Neural crest cell (in vitro differentiated cells): ENCODE data around the gene MGP. TPM values are rescaled to one million over a fixed set of nuclear protein-coding genes. Genes with fewer than 3 reads are reported as not detected.

Experiments
- DNase-seq: peaks from one replicate; pipeline ENCODE4 v3.0.0; 2021; ENCODE audit warnings: low read depth, mixed read lengths, low spot score
- H3K27ac Mint-ChIP-seq: one replicate; pipeline ENCODE4 v1.8.0; 2021; ENCODE audit warnings: mild to moderate bottlenecking, mixed read lengths; ENCODE audit not compliant: unreplicated experiment
- H3K27me3 Mint-ChIP-seq: 2 replicates; pipeline ENCODE4 v1.8.0; 2021; ENCODE audit warnings: low read depth, mild to moderate bottlenecking, mixed read lengths
- H3K36me3 Mint-ChIP-seq: 2 replicates; pipeline ENCODE4 v1.8.0; 2021; ENCODE audit warnings: low read depth, mild to moderate bottlenecking, mixed read lengths
- H3K4me1 Mint-ChIP-seq: 2 replicates; pipeline ENCODE4 v1.8.0; 2021; ENCODE audit warnings: mixed read lengths
- H3K4me3 Mint-ChIP-seq: one replicate; pipeline ENCODE4 v1.8.0; 2021; ENCODE audit warnings: mild to moderate bottlenecking, mixed read lengths
- H3K9me3 Mint-ChIP-seq: 2 replicates; pipeline ENCODE4 v1.8.0; 2021; ENCODE audit warnings: mixed read lengths
- total RNA-seq: library from RNA; stranded (reverse); gene quantifications from 2 replicates; pipeline ENCODE4 v1.2.1, GENCODE V29; 2021
- TF ChIP-seq, protein P1 (sequence below): fragments of 200-600 bp; sonication (generic); conservative IDR thresholded peaks from 2 replicates; pipeline ENCODE4 v1.5.0; 2021; ENCODE audit warnings: antibody characterized with exemption, mild to moderate bottlenecking

The MGP gene
- total RNA-seq, 1 donor from 2014 or later: not detected

DNA sequence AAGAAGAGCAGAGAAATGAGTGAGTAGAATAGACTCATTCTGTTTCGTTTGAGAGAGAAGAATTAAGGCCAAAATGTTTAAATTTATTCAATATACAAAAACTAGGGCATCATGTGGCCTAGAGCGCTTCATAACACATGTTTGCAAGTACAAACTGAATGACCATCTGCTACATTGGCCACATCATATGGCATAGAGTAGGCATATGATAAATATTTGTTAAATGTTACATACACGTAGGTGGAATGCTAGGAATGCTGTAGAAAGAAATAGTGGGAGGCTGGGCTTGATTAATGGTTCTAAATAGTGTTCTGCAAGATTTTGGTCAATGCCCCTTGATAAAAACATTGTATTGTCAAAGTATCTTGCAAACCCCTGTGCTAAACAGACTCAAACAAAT lies 10.8 kb downstream of the MGP start:
- H3K4me3 Mint-ChIP-seq: no peak overlapping the region
- no peak for DNase-seq
- H3K27me3 Mint-ChIP-seq: no peaks in the 10 kb centered on the region
- no peaks in the 10 kb centered on the region for H3K9me3 Mint-ChIP-seq
- no peaks in the 10 kb centered on the region for H3K4me1 Mint-ChIP-seq
- TF ChIP-seq, protein P1, sequence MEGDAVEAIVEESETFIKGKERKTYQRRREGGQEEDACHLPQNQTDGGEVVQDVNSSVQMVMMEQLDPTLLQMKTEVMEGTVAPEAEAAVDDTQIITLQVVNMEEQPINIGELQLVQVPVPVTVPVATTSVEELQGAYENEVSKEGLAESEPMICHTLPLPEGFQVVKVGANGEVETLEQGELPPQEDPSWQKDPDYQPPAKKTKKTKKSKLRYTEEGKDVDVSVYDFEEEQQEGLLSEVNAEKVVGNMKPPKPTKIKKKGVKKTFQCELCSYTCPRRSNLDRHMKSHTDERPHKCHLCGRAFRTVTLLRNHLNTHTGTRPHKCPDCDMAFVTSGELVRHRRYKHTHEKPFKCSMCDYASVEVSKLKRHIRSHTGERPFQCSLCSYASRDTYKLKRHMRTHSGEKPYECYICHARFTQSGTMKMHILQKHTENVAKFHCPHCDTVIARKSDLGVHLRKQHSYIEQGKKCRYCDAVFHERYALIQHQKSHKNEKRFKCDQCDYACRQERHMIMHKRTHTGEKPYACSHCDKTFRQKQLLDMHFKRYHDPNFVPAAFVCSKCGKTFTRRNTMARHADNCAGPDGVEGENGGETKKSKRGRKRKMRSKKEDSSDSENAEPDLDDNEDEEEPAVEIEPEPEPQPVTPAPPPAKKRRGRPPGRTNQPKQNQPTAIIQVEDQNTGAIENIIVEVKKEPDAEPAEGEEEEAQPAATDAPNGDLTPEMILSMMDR: no peak
- no peaks in the 10 kb centered on the region for H3K36me3 Mint-ChIP-seq
- no peak overlapping the region for H3K27ac Mint-ChIP-seq

DNA sequence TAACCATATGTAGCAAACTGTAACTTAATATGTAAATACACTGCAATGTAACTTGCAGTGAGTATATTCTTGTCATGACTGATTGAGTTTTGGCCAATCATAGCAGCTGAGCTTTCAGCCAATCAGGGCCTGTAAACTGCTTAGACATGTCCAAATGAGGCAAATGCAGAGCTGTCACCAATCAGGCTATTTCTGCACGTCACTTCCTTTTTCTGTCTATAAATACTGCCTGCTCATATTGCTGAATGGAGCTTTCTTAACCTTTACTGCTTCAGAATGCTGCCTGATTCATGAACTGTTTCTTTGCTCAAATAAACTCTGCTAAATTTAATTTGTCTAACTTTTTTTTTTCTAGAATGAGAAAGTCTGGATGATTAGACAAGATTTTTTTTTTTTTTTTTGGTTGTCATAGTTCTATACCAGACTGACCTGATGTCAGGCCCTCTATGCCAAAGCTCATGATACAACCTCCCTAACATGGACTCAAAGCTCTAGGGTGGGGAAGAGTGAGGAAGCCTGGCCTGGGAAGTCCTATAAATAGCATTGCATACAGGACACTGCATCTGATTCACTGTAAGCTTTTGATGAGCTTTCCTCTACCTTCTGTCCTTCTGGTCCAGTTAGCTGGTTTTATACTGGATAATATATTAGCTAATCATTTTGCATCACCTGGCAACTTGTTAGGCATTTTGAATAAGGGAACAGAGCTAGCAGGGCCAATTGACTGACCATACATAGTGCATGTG lies 12.0 kb downstream of the MGP start:
- no peak for DNase-seq
- Mint-ChIP-seq H3K4me1 (no peaks in the 10 kb centered on the region), H3K27me3 (no peaks in the 10 kb centered on the region), H3K27ac (no peak overlapping the region), H3K36me3 (no peaks in the 10 kb centered on the region), H3K9me3 (no peaks in the 10 kb centered on the region), H3K4me3 (no peak overlapping the region)
- TF ChIP-seq, protein P1: no peak

DNA sequence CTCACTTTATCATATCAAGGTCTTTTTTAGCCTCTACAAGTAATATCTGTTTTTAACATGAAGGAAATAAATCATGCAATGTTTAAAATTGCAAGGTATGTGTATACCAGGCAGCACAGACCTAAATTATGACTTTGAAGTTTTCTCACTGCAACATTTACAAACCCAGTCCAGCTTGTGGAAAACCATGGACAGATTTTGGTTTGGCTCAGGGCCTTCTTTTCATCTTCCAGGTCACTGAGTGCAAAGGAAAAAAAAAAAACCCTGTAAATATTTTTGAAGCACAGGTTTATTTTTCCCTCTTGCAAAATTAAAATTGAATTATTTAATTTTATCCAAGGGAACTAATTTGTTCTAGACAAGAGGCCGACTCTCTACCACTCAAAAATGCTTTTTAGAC lies 13.8 kb downstream of the MGP start:
- Mint-ChIP-seq H3K4me1 (no peaks in the 10 kb centered on the region), H3K4me3 (no peak overlapping the region), H3K36me3 (peaks cover 9% of the 10 kb centered on the region), H3K9me3 (peaks cover 4% of the 10 kb centered on the region), H3K27me3 (no peaks in the 10 kb centered on the region), H3K27ac (no peak overlapping the region)
- no peak for DNase-seq
- TF ChIP-seq, protein P1: no peak

DNA sequence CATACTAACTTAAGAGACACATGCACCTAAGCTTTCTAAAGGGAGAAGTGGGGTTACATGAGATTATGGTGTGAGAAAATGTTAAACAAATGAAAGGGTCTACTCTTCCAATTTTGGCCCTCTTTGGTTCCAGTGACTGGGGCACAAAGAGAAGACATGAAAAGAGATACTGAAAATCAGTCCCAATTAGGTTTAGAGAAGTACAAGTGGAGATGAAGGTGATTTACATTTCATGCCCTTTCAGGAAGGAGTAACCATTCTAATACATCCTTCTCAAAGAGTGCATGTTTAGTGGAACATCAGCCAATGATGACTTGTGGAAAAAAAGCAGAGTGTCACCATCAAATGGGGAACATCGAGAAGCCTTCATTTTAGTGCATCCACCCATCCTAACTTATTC lies 14.4 kb downstream of the MGP start:
- no peaks in the 10 kb centered on the region for H3K27me3 Mint-ChIP-seq
- no peaks in the 10 kb centered on the region for H3K4me1 Mint-ChIP-seq
- peaks cover 4% of the 10 kb centered on the region for H3K9me3 Mint-ChIP-seq
- no peak for DNase-seq
- H3K4me3 Mint-ChIP-seq: no peak overlapping the region
- TF ChIP-seq, protein P1: no peak
- H3K27ac Mint-ChIP-seq: no peak overlapping the region
- peaks cover 9% of the 10 kb centered on the region for H3K36me3 Mint-ChIP-seq

DNA sequence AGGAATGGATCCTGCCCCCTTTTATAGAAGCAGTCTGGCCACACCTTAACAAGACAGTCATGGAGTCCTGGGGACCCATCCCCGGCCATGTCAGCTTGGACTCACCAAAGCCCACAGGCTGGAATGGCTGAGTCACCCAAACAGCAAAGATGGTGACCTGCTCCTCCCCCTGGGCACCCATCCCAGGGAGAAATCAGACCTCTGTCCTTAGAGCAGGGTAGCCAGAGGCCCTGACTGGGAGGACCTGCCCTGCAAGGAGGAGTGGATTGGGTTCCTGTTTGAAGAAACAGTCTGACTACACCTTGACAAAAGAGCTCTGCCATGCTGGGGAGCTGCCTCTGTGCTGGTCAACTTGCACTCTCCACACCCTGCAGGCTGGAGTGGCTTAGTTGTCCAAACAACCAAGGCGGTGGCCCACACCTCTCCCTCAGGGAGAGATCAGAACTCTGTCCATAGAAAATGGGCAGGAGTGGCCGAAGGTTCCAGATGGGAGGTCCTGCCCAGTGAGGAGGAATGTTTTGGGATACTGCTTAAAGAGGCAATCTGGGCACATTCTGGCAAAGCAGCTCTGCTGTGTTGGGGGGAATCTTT lies 16.6 kb downstream of the MGP start:
- peaks cover 7% of the 10 kb centered on the region for H3K9me3 Mint-ChIP-seq
- no peaks in the 10 kb centered on the region for H3K27me3 Mint-ChIP-seq
- peaks cover 9% of the 10 kb centered on the region for H3K36me3 Mint-ChIP-seq
- H3K27ac Mint-ChIP-seq: no peak overlapping the region
- peaks cover 11% of the 10 kb centered on the region for H3K4me1 Mint-ChIP-seq
- DNase-seq: no peak
- TF ChIP-seq, protein P1: no peak
- no peak overlapping the region for H3K4me3 Mint-ChIP-seq
